GM12892 (cell line): ENCODE results near the gene EIF3F.

Source experiments
- DNase-seq: peaks from one replicate; pipeline ENCODE4 v3.0.0; 2011; ENCODE audit not compliant: insufficient read length
- FAIRE-seq: peaks from 2 replicates; lab custom pipeline; 2011; peaks lifted over from hg19 to GRCh38; lab: Jason Lieb, UNC
- POLR2A ChIP-seq: IDR thresholded peaks from 2 replicates; pipeline ENCODE4 v1.6.1; 2011; ENCODE audit warnings: low read depth, low read length, control low read depth
- POLR2AphosphoS5 ChIP-seq: IDR thresholded peaks from 2 replicates; pipeline ENCODE4 v1.6.1; 2011; ENCODE audit warnings: low read depth, low read length, control low read depth
- TAF1 ChIP-seq: IDR thresholded peaks from 2 replicates; pipeline ENCODE4 v1.6.1; 2011; ENCODE audit warnings: low read depth, mild to moderate bottlenecking, control low read depth, low read length, borderline replicate concordance

EIF3F gene

DNA sequence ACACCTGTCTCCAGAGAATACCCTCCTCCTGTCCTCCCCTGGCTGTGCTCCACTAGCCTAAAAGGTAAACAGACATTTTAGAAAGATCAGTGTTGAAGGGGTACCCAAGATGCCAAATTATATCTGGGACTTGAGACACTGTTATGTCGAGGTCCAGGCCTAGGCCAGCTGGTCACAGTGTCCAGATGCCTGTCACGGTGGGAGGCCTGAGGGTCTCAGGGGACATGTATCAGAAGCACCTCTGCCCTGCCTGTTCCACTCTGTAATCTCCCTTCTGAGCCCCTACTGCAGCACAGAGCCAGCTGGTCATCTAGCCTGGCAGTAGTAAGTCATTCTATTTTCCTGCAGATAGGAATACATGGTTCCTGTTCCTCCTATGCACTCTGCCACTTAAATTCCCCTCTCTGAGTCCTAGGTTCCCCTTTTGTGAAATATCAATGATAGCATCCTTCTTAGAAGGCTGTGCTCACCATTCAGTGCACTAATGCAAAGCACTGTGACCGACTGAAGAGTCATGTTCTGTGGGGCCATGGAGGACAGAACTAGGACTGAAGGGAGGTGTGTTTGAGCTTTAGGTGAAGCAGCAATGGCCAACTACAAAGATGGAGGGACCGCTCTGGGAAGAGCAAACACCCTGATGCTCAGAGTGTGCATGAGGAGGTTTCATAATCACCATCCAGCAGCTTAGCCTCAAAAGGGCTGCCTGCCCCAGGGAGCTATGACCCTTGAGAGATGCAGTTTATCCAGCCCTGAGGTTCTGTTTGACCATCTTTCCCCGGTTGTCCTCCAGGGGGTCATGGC, 49.1 kb downstream of the EIF3F start:
- DNase-seq: no peak
- FAIRE-seq: no peak
- TF ChIP-seq TAF1: no peak
- no peak for TF ChIP-seq POLR2A
- no peak for TF ChIP-seq POLR2AphosphoS5

DNA sequence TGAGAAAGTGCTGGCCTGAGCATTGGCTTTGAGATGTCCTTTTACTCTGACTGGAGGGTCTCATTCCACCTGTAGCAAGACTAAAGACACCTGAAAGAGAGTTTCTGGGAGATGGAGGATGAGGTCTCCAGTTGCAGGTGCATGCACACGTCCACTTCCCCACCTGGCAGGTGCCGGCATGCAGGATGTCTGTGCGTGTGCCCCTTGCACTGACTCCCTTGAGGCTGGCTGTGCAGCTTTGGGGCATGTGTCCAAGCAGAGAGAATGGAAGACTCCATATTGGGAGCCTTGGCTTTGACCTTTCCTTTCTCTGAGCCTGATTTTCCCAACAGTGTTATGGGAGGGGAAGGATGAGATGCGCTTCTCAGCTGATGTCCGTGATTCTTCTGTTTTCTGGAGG, 49.8 kb downstream of the EIF3F start:
- DNase-seq (no peak), FAIRE-seq (no peak)
- TF ChIP-seq TAF1: no peak
- TF ChIP-seq POLR2AphosphoS5: no peak
- TF ChIP-seq POLR2A: no peak

DNA sequence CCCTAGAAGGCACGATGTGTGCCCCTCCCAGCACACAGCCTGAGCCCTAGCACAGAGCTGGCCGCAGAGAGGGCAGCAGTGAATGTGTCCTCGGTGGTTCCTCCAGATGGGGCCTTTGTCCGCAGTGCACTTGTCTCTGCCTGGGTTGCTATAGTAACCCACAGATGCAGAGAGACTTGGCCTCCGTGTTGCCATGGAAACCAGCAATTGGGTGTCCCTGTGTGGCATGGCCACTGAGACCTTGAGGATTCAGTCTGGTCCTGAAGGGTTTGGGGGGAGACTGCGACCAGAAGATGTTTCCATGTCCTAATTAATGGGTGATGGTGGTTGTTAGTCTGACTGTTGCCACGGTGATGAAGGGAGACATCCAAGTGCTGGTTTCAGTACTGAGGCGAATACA, 51.3 kb downstream of the EIF3F start:
- FAIRE-seq (no peak), DNase-seq (no peak)
- TF ChIP-seq TAF1: no peak
- no peak for TF ChIP-seq POLR2AphosphoS5
- TF ChIP-seq POLR2A: no peak

DNA sequence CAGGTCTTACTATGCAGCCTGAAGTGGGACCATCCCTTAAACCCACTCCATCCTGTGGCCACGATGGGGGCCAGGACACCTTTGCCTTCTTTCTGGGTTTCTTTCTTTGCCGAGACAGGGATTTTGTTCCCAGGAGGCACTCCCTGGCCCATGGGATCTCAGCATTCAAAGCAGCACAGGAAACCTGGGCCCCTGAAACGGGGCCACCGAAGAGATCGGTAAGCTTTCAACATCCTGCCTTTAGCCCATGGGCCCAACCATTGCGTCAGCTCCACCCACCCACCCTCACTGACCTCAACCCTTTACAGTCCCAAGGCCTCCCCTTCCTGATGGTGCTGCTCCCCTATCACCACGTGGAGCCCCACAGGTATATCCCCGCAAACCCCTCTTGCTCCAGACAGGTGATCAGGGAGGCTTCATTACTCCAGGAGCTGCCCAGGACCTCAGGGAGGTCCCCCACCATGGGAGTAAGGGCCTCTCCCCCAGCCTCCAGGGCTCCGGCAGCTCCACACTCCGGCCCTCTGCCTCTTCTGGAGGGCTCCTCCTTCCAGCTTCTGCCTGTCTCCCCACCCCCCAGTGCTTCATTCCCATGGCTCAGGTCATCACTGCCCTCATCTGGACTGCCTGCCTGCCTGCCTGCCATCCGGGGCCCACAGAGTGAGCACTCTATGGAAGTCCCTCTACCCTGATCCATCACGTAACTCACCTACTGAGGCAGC, 51.8 kb downstream of the EIF3F start:
- TF ChIP-seq POLR2A (no peak), TAF1 (no peak), POLR2AphosphoS5 (no peak)
- FAIRE-seq: no peak
- no peak for DNase-seq

DNA sequence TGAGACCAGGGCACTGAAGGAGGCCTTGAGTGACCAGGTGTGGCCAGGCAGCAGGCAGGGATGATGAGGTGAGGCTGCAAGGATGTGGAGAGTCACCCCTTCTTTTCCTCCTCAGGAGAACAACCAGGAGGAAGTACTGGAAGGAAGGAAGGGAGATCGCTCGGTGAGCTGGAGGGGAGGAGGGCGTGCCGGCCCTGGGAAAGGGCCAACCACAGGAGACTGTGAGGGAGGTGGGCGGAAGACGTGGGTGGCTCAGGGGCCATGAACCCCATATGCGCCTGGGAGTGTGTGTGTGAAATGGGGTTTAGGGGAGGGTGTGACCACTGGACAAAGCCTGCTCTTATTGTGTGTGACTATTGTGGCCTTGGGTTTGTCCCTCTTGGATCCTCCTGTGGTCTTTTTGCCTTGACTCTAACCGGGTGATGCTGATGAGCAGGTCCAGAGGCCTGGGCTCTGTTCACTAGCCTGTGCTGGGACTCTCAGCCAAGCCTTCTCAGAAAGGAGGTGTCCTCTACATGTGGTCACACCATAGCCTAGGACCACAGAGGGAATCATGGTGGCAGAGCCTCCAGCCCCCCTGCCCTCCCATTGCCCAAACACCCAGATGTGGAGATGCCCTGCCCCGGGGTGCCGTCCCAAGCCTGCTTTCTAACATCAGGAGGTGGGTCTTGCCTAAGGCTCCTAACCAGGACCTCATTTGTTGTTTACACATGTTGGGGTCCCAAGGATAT, 52.6 kb downstream of the EIF3F start:
- DNase-seq (no peak), FAIRE-seq (no peak)
- no peak for TF ChIP-seq TAF1
- no peak for TF ChIP-seq POLR2AphosphoS5
- TF ChIP-seq POLR2A: no peak

DNA sequence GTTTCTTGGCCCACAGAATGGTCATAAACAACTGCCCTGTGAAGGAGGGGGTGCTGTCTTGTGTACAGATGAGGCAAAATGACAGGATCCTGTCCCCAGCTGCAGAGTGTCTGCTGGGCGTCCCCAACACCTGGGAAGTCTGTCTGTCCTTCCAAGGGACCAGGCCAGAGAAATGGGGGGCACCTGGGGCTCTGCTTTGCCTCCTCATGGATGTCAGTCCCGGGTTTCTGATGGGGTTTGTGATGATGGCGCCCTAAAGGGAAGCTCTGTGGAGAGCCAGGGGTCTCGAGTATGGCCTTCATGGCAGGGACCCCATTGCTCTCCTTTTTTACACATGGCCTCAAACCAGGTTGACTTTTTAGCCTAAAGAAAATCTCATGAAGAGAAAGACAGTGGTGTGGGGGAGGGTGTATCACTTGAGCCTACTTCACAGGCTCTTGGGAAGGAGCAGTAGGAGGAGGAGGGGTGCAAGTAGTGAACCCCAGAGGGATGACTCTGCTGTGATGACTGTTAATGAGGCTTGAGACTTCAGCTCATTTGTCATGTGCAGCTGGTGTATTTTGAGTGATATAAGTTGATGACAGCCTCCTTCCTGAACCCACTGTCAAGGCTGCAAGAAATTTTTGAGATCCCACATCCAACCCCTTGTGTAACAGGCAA, 53.3 kb downstream of the EIF3F start:
- DNase-seq (no peak), FAIRE-seq (no peak)
- TF ChIP-seq POLR2AphosphoS5 (no peak), POLR2A (no peak), TAF1 (no peak)

DNA sequence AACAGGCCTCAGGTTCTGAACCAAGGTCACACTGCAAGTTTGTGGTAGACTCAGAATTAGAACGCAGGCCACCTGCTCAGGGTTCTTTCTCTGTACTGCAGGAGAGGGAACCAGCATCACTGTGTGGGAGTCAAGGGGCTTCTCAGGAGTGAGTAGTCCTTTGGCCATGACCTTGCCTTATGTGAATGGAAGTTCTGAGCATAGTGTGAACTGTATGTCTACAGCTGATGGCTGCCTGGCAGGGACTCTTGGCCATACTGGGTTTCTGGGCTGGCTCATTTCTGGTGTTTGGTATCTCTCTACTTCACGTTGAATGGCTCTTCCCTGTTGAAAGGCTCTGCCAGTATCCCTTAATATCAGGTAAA, 53.8 kb downstream of the EIF3F start:
- no peak for TF ChIP-seq POLR2AphosphoS5
- TF ChIP-seq TAF1: no peak
- TF ChIP-seq POLR2A: no peak

DNA sequence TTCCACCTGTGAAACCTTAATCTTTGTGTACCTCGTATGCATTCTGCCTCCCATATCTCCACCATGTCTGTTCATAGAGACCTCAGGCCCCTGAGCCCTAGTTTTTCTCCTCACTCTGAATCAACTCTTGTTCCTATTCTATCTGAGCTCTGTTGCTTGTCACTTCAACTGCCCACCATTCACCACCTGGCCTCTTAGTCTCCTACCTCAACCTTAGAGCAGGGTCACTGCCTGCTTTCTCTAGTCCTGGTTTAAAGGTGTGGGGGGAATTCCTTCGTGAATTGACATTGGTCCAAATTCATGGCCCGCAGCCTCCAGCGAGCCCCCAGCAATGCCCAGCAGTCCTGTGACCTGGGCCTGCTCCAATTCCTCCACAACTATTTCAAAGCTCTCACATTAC, 54.4 kb downstream of the EIF3F start:
- TF ChIP-seq POLR2A: no peak
- TF ChIP-seq TAF1: no peak
- TF ChIP-seq POLR2AphosphoS5: no peak
- FAIRE-seq: no peak
- DNase-seq: no peak

More for the DNA sequence above, 53.8 kb downstream of the EIF3F start:
- DNase-seq (no peak), FAIRE-seq (no peak)

DNA sequence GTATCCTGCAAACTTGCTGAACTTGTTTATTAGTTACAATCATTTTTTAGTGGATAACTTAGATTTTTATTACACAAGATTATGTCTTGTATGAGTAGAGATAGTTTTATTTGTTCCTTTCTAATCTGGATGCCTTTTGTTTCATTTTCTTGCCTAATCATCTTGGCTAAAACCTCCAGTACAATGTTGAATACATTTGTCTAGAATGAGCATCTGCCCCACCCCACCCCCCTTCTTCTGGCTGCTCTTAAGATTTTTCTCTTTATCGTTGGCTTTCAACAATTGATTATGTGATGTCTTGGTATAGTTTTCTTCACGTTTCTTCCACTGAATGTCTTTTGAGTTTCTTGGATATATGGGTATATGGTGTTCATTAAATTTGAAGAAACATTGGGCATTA, 56.6 kb downstream of the EIF3F start:
- no peak for DNase-seq
- TF ChIP-seq POLR2AphosphoS5 (no peak), POLR2A (no peak), TAF1 (no peak)
- no peak for FAIRE-seq

DNA sequence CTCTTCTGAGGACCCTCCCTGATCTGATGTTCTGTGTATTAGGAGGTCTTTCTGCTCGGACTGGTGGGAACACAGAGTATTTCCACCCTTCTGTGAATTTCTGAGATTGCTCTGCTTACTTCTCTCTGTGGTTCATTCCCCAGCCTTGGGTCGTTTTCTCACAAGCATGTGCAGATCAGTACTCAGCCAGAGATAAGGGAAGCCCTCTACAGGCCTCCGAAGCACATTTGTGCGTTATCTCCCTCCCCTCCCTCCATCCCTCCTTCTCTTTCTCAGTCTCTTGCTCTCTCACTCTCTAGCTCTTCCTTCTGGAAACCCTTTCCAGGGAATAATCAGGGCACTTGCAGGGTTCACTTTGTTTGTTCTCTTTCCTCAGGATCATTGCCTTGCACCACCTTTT, 58.7 kb downstream of the EIF3F start:
- no peak for TF ChIP-seq POLR2A
- TF ChIP-seq TAF1: no peak
- TF ChIP-seq POLR2AphosphoS5: no peak
- DNase-seq (no peak), FAIRE-seq (no peak)

DNA sequence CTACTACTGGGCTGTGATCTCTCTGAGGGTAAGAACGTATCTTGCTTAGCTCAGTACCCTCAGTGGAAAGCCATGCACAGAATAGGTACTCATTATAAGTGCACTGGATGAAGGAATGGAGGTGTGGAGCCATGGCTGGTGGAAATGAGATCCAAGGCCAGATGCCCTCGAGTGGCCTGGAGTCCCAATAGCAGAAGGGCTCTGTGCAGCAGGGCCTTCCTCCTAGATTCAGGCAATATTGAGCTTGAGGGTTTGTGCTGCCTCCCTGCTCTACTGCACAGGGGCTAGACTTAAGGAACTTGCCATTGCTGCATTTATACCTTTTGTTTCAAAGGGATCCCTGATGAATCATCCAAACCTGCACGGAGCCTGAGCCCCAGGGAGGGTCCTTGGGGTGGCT, 60.2 kb downstream of the EIF3F start:
- TF ChIP-seq TAF1 (no peak), POLR2AphosphoS5 (no peak), POLR2A (no peak)
- FAIRE-seq (no peak), DNase-seq (no peak)

DNA sequence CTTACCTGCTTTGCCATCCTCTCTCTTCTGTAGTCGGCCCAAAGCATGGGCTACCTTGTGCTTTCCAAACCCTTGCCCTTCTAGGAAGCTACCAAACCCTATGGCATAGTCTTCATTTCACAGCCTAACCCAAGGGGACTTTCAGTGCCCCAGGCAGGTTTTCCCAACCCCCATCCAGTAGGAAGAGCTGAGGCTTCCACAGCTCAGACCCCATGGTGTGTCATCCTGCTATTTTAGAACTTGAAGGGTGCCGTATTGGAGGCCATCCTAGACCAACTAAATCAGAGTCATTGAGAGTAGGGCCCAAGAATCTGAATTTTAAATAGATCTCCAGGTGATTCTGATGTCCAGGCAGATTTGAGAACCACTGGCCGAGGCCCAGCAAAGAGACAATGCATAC, 61.9 kb downstream of the EIF3F start:
- no peak for DNase-seq
- TF ChIP-seq POLR2A: no peak
- TF ChIP-seq POLR2AphosphoS5: no peak
- no peak for TF ChIP-seq TAF1
- no peak for FAIRE-seq
